Progenitor cell of endocrine pancreas (in vitro differentiated cells): Measurements from ENCODE around the gene GNAT3. TPM values are rescaled to one million over a fixed set of nuclear protein-coding genes. Genes with fewer than 3 reads are reported as not detected.

Experiments used
- DNase-seq: peaks from one replicate; pipeline ENCODE4 v3.0.0; 2021; ENCODE audit warnings: low spot score; ENCODE audit not compliant: unreplicated experiment
- H3K27ac Mint-ChIP-seq: 2 replicates; pipeline ENCODE4 v1.8.0; 2021; ENCODE audit warnings: mild to moderate bottlenecking, moderate library complexity, mixed read lengths
- H3K27me3 Mint-ChIP-seq: 2 replicates; pipeline ENCODE4 v1.8.0; 2021; ENCODE audit warnings: mixed read lengths
- H3K36me3 Mint-ChIP-seq: 2 replicates; pipeline ENCODE4 v1.8.0; 2022; ENCODE audit warnings: mixed read lengths; ENCODE audit not compliant: insufficient read depth
- H3K4me1 Mint-ChIP-seq: 2 replicates; pipeline ENCODE4 v1.8.0; 2021; ENCODE audit warnings: low read depth, mixed read lengths
- H3K4me3 Mint-ChIP-seq: 2 replicates; pipeline ENCODE4 v1.8.0; 2021; ENCODE audit warnings: low read depth, mild to moderate bottlenecking, moderate library complexity, mixed read lengths
- H3K9me3 Mint-ChIP-seq: 2 replicates; pipeline ENCODE4 v1.8.0; 2021; ENCODE audit warnings: low read depth, mixed read lengths
- CTCF ChIP-seq: fragments of 200-600 bp; sonication (generic); IDR thresholded peaks from one replicate; pipeline ENCODE4 v1.5.0; 2021; ENCODE audit warnings: antibody characterized with exemption, mild to moderate bottlenecking; ENCODE audit not compliant: unreplicated experiment
- total RNA-seq: library from RNA; stranded (reverse); gene quantifications from 2 replicates; pipeline ENCODE4 v1.2.1, GENCODE V29; 2021

GNAT3 gene
- total RNA-seq, 1 donor from 2014 or later = not detected

- H3K27me3 Mint-ChIP-seq = no peaks in the 10 kb centered on the region
- DNase-seq = no peak
- H3K4me1 Mint-ChIP-seq = peaks cover 9% of the 10 kb centered on the region
- peaks cover 4% of the 10 kb centered on the region for H3K9me3 Mint-ChIP-seq
- no peaks in the 10 kb centered on the region for H3K36me3 Mint-ChIP-seq
- no peak for TF ChIP-seq CTCF
- no peak overlapping the region for H3K27ac Mint-ChIP-seq
- no peak overlapping the region for H3K4me3 Mint-ChIP-seq
Observed at GRCh38 chr7:80429181-80429580, 82.7 kb downstream of the GNAT3 start.

- peak; percentile 55 for TF ChIP-seq CTCF
- Mint-ChIP-seq H3K4me3 (no peak overlapping the region), H3K36me3 (no peaks in the 10 kb centered on the region), H3K9me3 (peaks cover 4% of the 10 kb centered on the region), H3K27ac (no peak overlapping the region), H3K4me1 (peaks cover 9% of the 10 kb centered on the region), H3K27me3 (no peaks in the 10 kb centered on the region)
- DNase-seq = no peak
Observed at GRCh38 chr7:80428161-80429054, 83.5 kb downstream of the GNAT3 start.

GRCh38 chr7:80427218-80427617 lies 84.6 kb downstream of the GNAT3 start:
- DNase-seq = no peak
- H3K27me3 Mint-ChIP-seq = no peaks in the 10 kb centered on the region
- H3K4me1 Mint-ChIP-seq = peaks cover 9% of the 10 kb centered on the region
- TF ChIP-seq CTCF = no peak
- H3K27ac Mint-ChIP-seq = no peak overlapping the region
- no peaks in the 10 kb centered on the region for H3K36me3 Mint-ChIP-seq
- H3K9me3 Mint-ChIP-seq = peaks cover 4% of the 10 kb centered on the region
- H3K4me3 Mint-ChIP-seq = no peak overlapping the region

GRCh38 chr7:80420876-80421275 lies 91.0 kb downstream of the GNAT3 start:
- Mint-ChIP-seq H3K9me3 (no peaks in the 10 kb centered on the region), H3K4me3 (no peak overlapping the region), H3K27ac (no peak overlapping the region), H3K36me3 (no peaks in the 10 kb centered on the region), H3K27me3 (no peaks in the 10 kb centered on the region), H3K4me1 (peaks cover 3% of the 10 kb centered on the region)
- no peak for TF ChIP-seq CTCF
- DNase-seq = no peak

GRCh38 chr7:80417211-80417793 lies 94.6 kb downstream of the GNAT3 start:
- no peak overlapping the region for H3K27ac Mint-ChIP-seq

More at GRCh38 chr7:80417211-80417793, 94.6 kb downstream of the GNAT3 start:
- DNase-seq = no peak
- H3K9me3 Mint-ChIP-seq = no peaks in the 10 kb centered on the region
- H3K27me3 Mint-ChIP-seq = no peaks in the 10 kb centered on the region
- H3K4me3 Mint-ChIP-seq = no peak overlapping the region
- no peaks in the 10 kb centered on the region for H3K36me3 Mint-ChIP-seq
- peaks cover 3% of the 10 kb centered on the region for H3K4me1 Mint-ChIP-seq
- TF ChIP-seq CTCF = no peak
